Raji (cell line): ENCODE measurements around the gene DTHD1.

Experiments
- POLR2A ChIP-seq: IDR thresholded peaks from 2 replicates; pipeline ENCODE4 v1.6.1; 2011; ENCODE audit warnings: low read depth, low read length, control low read depth; ENCODE audit not compliant: insufficient read depth

Gene DTHD1

DNA sequence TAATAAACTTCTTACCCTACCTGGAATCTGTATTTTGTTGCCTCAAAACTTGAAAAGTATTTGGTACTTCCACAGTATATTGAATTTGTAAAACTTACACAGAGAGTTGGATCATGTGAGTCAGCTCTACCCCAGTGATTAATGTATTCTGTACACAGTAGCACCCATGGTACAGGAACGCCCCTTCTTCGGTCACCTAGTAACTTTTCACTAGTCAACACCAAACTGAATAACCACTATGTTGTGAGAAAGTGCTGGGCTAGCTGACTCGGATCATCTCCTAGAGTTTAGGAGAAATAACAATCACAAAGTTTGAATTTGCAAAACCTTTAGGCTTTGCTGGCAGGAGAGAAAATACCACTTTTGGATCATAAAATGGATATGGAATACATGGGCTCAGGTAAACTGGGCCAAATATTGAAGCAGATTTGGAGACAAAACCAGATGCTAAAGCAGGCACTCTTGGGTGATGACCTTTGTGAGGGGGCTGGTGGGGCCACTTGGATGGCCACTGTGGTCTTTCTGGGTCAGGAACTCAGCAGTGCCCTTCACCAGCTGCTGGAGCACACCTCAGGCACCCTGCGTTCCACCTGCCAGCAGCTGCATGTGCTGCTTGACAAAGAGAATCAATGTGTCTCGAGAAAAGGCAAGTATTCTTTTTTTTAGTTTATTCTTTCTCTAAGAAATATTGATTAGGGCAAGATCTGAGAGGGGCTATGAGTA lies at the start of gene DTHD1:
Gene DTHD1 (plus strand): TSS at position 233 of the 723 bp plus-strand sequence. CDS start 143 bp downstream, at position 376.
- TF ChIP-seq POLR2A = no peak

DNA sequence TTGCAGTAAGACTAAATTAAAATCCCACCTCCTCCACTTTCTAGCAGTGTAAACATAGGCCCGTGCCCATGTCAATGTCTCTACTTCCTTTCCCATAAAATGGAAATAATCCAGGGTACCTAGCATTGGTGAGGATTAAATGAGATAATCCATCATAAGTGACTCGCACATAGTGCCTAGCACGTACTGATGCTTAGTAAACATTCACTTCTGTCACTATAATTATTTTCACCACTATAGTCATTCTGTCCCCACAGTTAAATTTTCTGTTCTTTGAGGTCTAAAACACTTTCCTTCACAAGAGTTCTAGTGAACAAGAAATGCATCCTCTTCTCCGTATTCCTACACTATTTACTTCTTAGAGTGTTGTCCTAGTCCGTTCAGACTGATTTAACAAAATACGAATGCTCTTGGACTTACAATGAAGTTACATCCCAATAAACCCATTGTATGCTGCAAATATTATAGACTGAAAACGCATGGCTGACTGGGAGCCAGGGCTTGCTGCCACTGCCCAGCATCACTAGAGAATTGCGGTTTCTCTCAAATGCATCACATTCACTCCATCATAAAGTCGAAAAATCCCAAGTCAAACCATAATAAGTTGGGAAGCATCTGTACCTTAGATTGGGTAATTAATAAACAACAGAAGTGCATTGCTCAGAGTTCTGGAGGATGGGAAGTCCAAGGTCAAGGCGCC lies 47.7 kb upstream of the DTHD1 start:
- no peak for TF ChIP-seq POLR2A

DNA sequence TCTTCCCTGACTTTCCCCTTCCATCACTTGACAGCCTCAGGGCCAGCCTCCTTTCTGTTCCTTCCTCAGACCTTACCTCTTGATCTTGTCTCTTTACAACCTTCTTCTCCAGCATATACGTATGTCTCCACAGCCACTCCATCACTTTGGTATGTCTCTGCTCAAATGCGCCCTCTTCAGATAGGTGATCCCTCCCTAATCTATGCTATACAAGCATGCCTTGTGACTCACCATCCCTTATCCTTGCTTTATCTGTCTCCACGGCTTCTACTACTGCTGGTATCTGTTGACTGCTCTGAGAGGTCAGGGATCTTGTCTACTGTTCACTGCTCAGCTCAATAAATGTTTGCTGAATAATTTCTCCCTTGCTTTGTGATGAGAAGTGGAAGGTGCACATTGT lies 46.1 kb upstream of the DTHD1 start:
- no peak for TF ChIP-seq POLR2A

- no peak for TF ChIP-seq POLR2A
Measured at GRCh38 chr4:36236159-36236558, 45.3 kb upstream of the DTHD1 start.

GRCh38 chr4:36237366-36238313 lies 43.8 kb upstream of the DTHD1 start:
- no peak for TF ChIP-seq POLR2A

DNA sequence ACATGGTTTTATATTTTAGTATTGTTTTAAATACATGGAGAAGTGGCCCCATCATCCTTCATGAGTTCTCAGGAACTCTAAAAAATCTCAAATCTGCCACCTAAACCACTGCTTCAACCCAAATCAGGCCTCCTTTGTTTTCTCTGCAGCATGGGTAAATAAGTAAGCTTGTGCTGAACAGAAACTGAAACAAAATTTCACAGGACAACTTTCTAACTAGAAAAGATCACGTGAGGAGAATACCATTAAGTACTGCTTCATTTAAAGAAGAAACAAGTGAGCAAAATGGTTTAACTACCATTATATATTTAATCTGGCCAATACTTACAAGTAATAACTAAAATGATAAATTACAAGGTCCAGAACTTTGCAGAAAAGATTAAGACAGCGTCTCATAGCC lies 39.6 kb upstream of the DTHD1 start:
- no peak for TF ChIP-seq POLR2A

- TF ChIP-seq POLR2A = no peak
Measured at GRCh38 chr4:36242629-36243354, 38.6 kb upstream of the DTHD1 start.

DNA sequence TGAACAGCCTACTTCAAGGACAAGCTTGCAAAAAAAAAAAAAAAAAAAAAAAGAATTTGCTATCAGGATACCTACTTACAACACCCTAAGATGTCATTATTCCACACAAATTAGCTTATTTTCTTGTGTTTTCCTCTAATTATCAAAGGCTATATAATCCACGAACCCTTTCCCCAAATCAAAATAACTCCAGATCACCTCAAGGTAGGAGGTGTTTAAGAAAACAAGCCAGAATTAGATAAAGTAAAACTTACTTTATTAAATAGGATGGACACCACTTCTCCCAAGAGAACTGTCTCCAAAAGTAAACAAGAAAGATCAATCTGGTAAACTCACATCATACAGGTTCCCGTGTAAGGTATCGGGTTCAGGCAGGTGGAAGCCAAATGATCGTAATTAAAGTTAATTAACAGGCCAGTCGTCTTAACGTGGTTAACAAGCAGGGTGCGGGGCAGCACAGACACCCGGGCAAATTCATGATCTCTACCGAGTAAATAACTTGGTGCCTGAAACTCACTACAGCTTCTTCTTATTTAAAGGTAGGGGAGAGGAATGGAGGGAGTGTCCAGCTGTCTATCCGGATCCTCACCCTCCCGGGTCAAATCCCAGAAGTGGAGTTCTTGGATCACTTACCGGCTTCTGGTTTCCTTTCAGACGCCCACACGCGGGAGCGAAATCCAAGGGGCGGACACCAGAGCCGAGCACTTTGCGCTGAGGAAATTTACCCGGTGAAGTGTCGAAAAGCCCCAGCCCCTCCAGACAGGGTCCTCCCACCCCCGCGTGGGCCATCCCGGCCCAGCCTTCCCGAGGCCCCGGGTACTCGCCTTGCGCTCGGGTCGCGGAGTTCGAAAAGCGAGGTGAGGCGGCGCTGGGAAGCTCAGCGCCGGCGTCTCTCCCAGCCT lies 37.8 kb upstream of the DTHD1 start:
- TF ChIP-seq POLR2A = no peak

GRCh38 chr4:36244257-36245082 lies 36.9 kb upstream of the DTHD1 start, which contains the start of gene ARAP2:
TSS of gene ARAP2 (minus strand) at chr4:36244514. CDS start at chr4:36229486, 15,028 bp downstream.
- no peak for TF ChIP-seq POLR2A

DNA sequence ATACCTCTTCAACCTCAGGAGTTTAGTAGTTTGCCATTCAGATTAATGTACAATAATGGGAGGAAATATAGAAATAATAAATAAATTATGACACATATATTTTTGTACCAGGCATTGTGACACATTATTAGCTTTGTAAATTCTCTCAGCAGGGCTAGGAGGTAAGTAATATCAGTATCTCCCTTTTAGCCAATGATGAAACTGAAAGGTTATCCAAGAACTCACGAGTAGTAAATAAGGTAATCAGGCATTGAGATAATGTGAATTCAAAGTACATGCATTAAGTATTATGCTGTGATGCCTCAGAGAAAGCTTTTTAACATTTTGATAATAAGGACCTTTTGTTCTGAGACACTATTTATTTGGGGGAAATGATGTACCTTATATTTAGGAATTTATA lies 31.8 kb upstream of the DTHD1 start:
- no peak for TF ChIP-seq POLR2A

- no peak for TF ChIP-seq POLR2A
Measured at GRCh38 chr4:36251983-36252382, 29.4 kb upstream of the DTHD1 start.

DNA sequence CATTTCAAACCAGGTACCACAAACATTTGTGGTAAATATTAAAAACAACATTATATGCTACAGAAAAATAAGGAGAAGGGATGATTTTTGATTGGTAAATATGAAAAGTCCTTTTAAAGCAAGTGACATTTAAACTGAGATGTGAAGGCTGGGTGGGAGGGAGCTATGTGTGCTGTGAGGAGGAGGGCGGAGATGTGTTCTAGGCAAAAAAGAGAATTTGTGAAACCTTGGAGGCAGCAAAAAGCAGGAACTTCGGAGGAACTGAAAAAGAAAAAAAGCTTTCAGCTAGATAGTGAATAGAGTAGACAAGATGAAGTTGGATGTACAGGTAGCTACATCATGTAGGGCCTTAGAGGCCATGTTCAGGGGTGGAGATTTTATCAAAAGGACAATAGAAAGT lies 27.0 kb upstream of the DTHD1 start:
- no peak for TF ChIP-seq POLR2A

DNA sequence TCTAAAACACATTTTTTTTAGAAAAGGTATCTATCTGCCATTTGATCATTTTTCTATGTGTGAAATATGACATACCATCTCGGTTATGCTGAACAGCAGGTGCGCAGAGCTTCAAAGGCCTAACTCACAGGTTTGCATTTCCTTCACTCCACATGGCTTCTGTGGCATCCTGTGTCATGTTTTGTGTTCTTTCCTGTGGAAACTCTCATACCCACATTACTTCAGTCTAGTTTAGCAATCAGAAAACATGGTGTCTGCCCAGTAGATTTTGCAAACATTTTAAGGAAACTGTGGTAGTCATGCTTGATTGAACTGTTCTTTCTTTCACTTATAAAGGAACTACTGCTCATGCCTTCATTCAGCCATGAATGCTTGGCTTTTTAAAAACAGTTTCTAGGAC lies 25.8 kb upstream of the DTHD1 start:
- no peak for TF ChIP-seq POLR2A
